DND-41 (cell line): ENCODE measurements around the gene C1QTNF12.
A peak's percentile ranks its signal among the peaks of the same experiment; 100 is the strongest.

Experiments
- ATAC-seq: fragments of 200-7000 bp; cut with Tn5 transposase; 3 replicates; pipeline ENCODE4 v1.9.1; 2021; ENCODE audit warnings: low read depth; ENCODE audit not compliant: insufficient read depth
- DNase-seq: peaks from one replicate; pipeline ENCODE4 v3.0.0-alpha.2; 2020
- H2AFZ ChIP-seq: 2 replicates; pipeline ENCODE4 v1.6.0; 2012; ENCODE audit warnings: low read depth, low read length
- H3K27ac ChIP-seq: 2 replicates; pipeline ENCODE4 v1.5.1; 2012; ENCODE audit warnings: low read length, inconsistent platforms
- H3K27me3 ChIP-seq: fragments of 200-600 bp; sonication (generic); 2 replicates; pipeline ENCODE4 v1.6.0; 2012; ENCODE audit warnings: low read length, mild to moderate bottlenecking, inconsistent platforms; ENCODE audit not compliant: insufficient read depth, poor library complexity
- H3K36me3 ChIP-seq: 2 replicates; pipeline ENCODE4 v1.5.1; 2012; ENCODE audit warnings: low read length, inconsistent platforms; ENCODE audit not compliant: insufficient read depth
- H3K4me1 ChIP-seq: 2 replicates; pipeline ENCODE4 v1.5.1; 2012; ENCODE audit warnings: mild to moderate bottlenecking, low read length; ENCODE audit not compliant: insufficient read depth
- H3K4me2 ChIP-seq: 2 replicates; pipeline ENCODE4 v1.6.0; 2012; ENCODE audit warnings: mild to moderate bottlenecking, moderate library complexity, low read length, inconsistent platforms; ENCODE audit not compliant: insufficient read depth
- H3K4me3 ChIP-seq, 2 experiments: fragments of 200-600 bp in 1 of 2; shearing (Covaris generic) in 1 of 2; 2 replicates each; pipeline ENCODE4 v1.5.1; 2012 to 2016; ENCODE audit warnings: inconsistent platforms in 2 of 2, low read length in 2 of 2, mild to moderate bottlenecking in 2 of 2, low read depth in 1 of 2, moderate library complexity in 1 of 2
- H3K79me2 ChIP-seq: 2 replicates; pipeline ENCODE4 v1.6.0; 2012; ENCODE audit warnings: low read length, inconsistent platforms; ENCODE audit not compliant: insufficient read depth
- H3K9ac ChIP-seq: 2 replicates; pipeline ENCODE4 v1.6.0; 2012; ENCODE audit warnings: low read depth, mild to moderate bottlenecking, inconsistent platforms, low read length, moderate library complexity
- H3K9me3 ChIP-seq: 2 replicates; pipeline ENCODE4 v1.5.1; 2012; ENCODE audit warnings: low read length, moderate library complexity, mild to moderate bottlenecking, inconsistent platforms; ENCODE audit not compliant: insufficient read depth, severe bottlenecking
- H4K20me1 ChIP-seq: 2 replicates; pipeline ENCODE4 v1.6.0; 2012; ENCODE audit warnings: low read length; ENCODE audit not compliant: insufficient read depth
- EZH2 ChIP-seq: IDR thresholded peaks from 3 replicates; pipeline ENCODE4 v1.6.1; 2012; ENCODE audit warnings: borderline replicate concordance, low read depth, mild to moderate bottlenecking, moderate library complexity, low read length, inconsistent platforms; ENCODE audit not compliant: severe bottlenecking
- TF ChIP-seq, protein P1 (sequence below): IDR thresholded peaks from 2 replicates; pipeline ENCODE4 v1.5.1; 2012; ENCODE audit warnings: borderline replicate concordance, low read length, moderate library complexity, mild to moderate bottlenecking; ENCODE audit not compliant: poor library complexity, severe bottlenecking; ENCODE audit errors: extremely low read depth

Gene C1QTNF12

GRCh38 chr1:1267488-1268283 is 21.2 kb upstream of the C1QTNF12 start:
- H3K4me2 ChIP-seq, result no peak overlapping the region
- peaks cover 71% of the 10 kb centered on the region for H4K20me1 ChIP-seq
- H3K4me3 ChIP-seq, result no peak overlapping the region
- H2AFZ ChIP-seq, result no peak overlapping the region
- no peaks in the 10 kb centered on the region for H3K9me3 ChIP-seq
- H3K27ac ChIP-seq, result no peak overlapping the region
- peaks cover 82% of the 10 kb centered on the region for H3K79me2 ChIP-seq
- ATAC-seq (no peak), DNase-seq (no peak)
- H3K36me3 ChIP-seq, result peaks cover 80% of the 10 kb centered on the region
- H3K4me1 ChIP-seq, result peaks cover 26% of the 10 kb centered on the region
- H3K9ac ChIP-seq, result no peak overlapping the region
- no peaks in the 10 kb centered on the region for H3K27me3 ChIP-seq
- TF ChIP-seq, protein P1, sequence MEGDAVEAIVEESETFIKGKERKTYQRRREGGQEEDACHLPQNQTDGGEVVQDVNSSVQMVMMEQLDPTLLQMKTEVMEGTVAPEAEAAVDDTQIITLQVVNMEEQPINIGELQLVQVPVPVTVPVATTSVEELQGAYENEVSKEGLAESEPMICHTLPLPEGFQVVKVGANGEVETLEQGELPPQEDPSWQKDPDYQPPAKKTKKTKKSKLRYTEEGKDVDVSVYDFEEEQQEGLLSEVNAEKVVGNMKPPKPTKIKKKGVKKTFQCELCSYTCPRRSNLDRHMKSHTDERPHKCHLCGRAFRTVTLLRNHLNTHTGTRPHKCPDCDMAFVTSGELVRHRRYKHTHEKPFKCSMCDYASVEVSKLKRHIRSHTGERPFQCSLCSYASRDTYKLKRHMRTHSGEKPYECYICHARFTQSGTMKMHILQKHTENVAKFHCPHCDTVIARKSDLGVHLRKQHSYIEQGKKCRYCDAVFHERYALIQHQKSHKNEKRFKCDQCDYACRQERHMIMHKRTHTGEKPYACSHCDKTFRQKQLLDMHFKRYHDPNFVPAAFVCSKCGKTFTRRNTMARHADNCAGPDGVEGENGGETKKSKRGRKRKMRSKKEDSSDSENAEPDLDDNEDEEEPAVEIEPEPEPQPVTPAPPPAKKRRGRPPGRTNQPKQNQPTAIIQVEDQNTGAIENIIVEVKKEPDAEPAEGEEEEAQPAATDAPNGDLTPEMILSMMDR, result peak; percentile 4
- TF ChIP-seq EZH2, result no peak

- Histone ChIP-seq H4K20me1 (peaks cover 65% of the 10 kb centered on the region), H2AFZ (no peak overlapping the region), H3K9ac (no peak overlapping the region), H3K4me1 (no peaks in the 10 kb centered on the region), H3K36me3 (peaks cover 82% of the 10 kb centered on the region), H3K27ac (no peak overlapping the region), H3K9me3 (no peaks in the 10 kb centered on the region), H3K27me3 (no peaks in the 10 kb centered on the region), H3K4me2 (no peak overlapping the region), H3K79me2 (peaks cover 71% of the 10 kb centered on the region), H3K4me3 (no peak overlapping the region)
- ATAC-seq, result 0 out of 3 replicates have a peak, but pooled peaks have one; percentile 41
- TF ChIP-seq EZH2, result no peak
- TF ChIP-seq, protein P1, result peak; percentile 50
- DNase-seq, result no peak
These were observed 18.3 kb upstream of the C1QTNF12 start for GRCh38 chr1:1264868-1265272.

DNA sequence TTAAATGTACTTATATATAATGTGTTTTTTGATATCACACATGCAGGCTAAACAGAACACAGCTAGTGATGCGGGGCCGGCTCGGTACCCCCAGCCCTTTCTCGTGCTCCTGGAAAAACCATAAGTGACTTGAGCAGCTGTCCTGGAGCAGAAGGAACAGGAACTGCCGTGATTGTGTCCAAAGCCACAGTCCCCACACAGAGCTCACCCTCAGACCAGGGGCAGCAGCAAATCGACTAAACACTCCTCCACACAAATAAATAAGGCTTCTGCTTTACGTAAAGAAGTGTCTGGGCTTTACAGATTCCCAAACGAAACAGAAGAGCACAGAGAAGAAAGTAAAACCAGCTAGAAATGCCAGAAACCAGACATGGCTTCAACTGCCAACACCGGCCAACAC is 17.5 kb upstream of the C1QTNF12 start:
- Histone ChIP-seq H3K27me3 (no peaks in the 10 kb centered on the region), H3K36me3 (peaks cover 88% of the 10 kb centered on the region), H3K9me3 (no peaks in the 10 kb centered on the region), H3K4me2 (no peak overlapping the region), H3K79me2 (peaks cover 70% of the 10 kb centered on the region), H3K4me3 (no peak overlapping the region), H3K4me1 (no peaks in the 10 kb centered on the region), H4K20me1 (peaks cover 64% of the 10 kb centered on the region), H2AFZ (no peak overlapping the region), H3K27ac (no peak overlapping the region), H3K9ac (no peak overlapping the region)
- TF ChIP-seq, protein P1, result no peak
- no peak for TF ChIP-seq EZH2
- no peak for DNase-seq
- no peak for ATAC-seq
